Measurements from ENCODE around the gene FGF4. TPM values are rescaled to one million over a fixed set of nuclear protein-coding genes. Genes with fewer than 3 reads are reported as not detected.

Gene FGF4
- total RNA-seq, 1 donor from 2014 or later, result not detected

DNA sequence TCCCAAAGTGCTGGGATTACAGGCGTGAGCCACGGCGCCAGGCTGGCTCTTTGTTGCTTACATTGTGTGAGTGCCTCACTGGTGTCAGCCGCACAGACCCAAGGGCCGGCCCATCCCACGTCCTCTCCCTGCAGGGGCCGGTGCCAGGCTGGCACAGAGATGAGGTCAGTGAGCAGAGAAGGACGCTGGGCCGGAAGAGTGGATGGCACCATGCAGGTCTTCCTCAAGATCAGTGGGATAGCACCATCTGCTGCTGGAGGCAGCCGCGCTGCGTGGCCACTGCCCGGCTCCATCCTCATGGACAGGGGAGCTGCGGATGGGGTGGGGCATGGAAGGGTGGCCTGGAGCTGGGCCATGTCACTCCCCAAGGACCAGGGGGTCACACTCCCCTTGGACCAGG is 22.0 kb upstream of the FGF4 start:
- CTCF ChIA-PET, result no interaction called here
- Mint-ChIP-seq H3K27ac (no peak overlapping the region), H3K9me3 (no peaks in the 10 kb centered on the region), H3K36me3 (ENCODE audit: low read depth) (no peaks in the 10 kb centered on the region), H3K4me1 (no peaks in the 10 kb centered on the region), H3K4me3 (no peak overlapping the region), H3K27me3 (peaks cover 9% of the 10 kb centered on the region)
- ATAC-seq (ENCODE audit: low read depth) (no peak), DNase-seq (no peak)
- intact Hi-C loops (cut with micrococcal nuclease), result no loop called here
- TF ChIP-seq, protein P1, sequence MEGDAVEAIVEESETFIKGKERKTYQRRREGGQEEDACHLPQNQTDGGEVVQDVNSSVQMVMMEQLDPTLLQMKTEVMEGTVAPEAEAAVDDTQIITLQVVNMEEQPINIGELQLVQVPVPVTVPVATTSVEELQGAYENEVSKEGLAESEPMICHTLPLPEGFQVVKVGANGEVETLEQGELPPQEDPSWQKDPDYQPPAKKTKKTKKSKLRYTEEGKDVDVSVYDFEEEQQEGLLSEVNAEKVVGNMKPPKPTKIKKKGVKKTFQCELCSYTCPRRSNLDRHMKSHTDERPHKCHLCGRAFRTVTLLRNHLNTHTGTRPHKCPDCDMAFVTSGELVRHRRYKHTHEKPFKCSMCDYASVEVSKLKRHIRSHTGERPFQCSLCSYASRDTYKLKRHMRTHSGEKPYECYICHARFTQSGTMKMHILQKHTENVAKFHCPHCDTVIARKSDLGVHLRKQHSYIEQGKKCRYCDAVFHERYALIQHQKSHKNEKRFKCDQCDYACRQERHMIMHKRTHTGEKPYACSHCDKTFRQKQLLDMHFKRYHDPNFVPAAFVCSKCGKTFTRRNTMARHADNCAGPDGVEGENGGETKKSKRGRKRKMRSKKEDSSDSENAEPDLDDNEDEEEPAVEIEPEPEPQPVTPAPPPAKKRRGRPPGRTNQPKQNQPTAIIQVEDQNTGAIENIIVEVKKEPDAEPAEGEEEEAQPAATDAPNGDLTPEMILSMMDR (IDR thresholded peaks at IDR 0.05), result no peak
- POLR2A ChIA-PET, result no interaction called here

DNA sequence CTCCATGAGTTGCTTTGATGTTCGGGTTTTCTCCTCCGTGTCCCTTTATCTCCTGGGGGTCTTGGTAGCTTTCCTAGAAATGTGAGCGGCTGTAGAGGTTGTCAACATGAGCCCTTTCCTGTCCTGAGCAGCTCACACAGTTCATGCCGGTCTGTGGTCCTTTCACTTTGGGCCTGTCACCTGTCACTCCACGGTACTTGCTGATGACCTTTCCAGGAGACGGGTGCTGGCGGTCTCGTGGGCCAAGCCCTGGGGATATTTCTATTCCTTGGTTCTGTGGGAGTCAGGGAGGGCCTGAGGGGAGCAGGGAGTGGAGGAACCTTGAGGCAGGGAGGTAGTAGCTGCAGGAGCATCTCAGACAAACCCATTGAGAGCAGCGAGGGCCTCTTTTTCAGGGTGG is 20.9 kb upstream of the FGF4 start:
- H3K36me3 Mint-ChIP-seq (ENCODE audit: low read depth), result no peaks in the 10 kb centered on the region
- DNase-seq (no peak), ATAC-seq (ENCODE audit: low read depth) (no peak)
- H3K27me3 Mint-ChIP-seq, result peaks cover 9% of the 10 kb centered on the region
- TF ChIP-seq, protein P1 (IDR thresholded peaks at IDR 0.05), result no peak
- intact Hi-C loops (cut with micrococcal nuclease), result no loop called here
- no peaks in the 10 kb centered on the region for H3K4me1 Mint-ChIP-seq
- POLR2A ChIA-PET, result no interaction called here
- no peaks in the 10 kb centered on the region for H3K9me3 Mint-ChIP-seq
- no peak overlapping the region for H3K4me3 Mint-ChIP-seq
- H3K27ac Mint-ChIP-seq, result no peak overlapping the region
- CTCF ChIA-PET, result no interaction called here

DNA sequence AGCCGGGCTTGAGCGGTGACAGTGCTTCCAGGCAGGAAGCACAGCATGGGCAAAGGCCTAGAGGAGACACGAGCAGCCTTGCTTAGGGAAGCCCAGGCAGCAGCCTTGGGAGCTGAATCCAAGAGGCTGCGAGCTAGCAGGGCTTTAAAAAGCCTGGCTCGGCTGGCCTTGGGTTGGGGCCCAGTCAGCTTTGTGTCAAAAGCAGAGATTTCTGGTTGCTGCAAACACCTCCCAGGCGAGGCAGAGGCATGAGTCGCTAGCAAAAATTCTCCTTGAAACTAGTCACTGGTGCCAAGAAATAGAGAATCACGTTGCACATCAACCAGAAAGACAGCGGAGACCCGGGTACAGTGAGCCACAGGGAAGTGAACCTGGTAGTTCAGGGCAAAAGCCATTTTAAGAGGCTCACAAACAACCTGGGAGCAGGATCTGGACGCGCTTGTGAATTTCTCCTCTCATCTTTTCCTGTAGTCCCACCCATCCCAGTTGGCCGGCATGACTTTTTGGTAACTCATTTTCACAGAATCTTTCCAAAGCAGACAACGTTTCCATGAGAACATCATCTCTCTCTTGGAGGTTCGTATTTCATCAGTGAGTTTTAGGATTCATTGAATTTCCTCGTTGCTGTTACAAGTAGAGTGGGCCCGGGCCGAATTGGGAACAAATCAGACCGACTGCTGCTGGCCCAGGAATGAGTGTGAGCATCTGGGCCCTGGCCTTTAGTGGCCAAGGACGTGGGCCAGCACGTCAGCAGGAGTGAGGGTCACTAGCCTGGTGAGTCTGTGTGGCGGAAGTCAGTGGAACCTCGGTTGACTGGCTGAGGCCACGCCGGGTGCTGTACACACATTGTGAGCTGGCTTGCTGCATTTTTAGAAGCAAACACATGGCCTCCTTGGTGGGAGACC is 16.4 kb upstream of the FGF4 start:
- CTCF ChIA-PET, result no interaction called here
- ATAC-seq (ENCODE audit: low read depth) (no peak), DNase-seq (no peak)
- Mint-ChIP-seq H3K4me3 (no peak overlapping the region), H3K4me1 (no peaks in the 10 kb centered on the region), H3K27me3 (peaks cover 10% of the 10 kb centered on the region), H3K36me3 (ENCODE audit: low read depth) (no peaks in the 10 kb centered on the region), H3K9me3 (no peaks in the 10 kb centered on the region), H3K27ac (no peak overlapping the region)
- intact Hi-C loops (cut with micrococcal nuclease), result no loop called here
- TF ChIP-seq, protein P1 (IDR thresholded peaks at IDR 0.05), result no peak
- POLR2A ChIA-PET, result no interaction called here

DNA sequence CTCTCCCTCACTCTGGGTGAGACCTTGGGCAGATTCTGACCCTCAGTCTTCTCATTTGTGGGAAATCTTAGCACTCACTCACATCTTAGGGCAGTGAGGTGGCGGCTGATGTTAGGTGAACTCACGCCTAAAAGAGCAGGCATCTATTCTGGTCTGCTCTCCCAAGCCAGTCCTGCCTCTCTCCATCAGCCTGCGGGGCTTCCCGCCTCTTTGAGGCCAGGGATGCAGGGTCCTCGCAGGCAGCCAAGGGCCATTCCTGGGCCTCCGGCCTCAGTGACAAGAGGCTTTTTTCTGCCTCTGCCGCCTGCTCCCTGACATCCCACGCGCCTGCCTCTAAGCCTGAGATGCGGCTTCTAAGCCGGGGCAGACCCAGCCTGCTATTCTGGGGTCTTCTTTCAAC is 13.8 kb upstream of the FGF4 start:
- Mint-ChIP-seq H3K9me3 (no peaks in the 10 kb centered on the region), H3K36me3 (ENCODE audit: low read depth) (no peaks in the 10 kb centered on the region), H3K4me1 (no peaks in the 10 kb centered on the region), H3K27ac (no peak overlapping the region), H3K4me3 (no peak overlapping the region), H3K27me3 (peaks cover 6% of the 10 kb centered on the region)
- TF ChIP-seq, protein P1 (IDR thresholded peaks at IDR 0.05), result no peak
- intact Hi-C loops (cut with micrococcal nuclease), result no loop called here
- DNase-seq (no peak), ATAC-seq (ENCODE audit: low read depth) (no peak)
- POLR2A ChIA-PET, result no interaction called here
- CTCF ChIA-PET, result no interaction called here

DNA sequence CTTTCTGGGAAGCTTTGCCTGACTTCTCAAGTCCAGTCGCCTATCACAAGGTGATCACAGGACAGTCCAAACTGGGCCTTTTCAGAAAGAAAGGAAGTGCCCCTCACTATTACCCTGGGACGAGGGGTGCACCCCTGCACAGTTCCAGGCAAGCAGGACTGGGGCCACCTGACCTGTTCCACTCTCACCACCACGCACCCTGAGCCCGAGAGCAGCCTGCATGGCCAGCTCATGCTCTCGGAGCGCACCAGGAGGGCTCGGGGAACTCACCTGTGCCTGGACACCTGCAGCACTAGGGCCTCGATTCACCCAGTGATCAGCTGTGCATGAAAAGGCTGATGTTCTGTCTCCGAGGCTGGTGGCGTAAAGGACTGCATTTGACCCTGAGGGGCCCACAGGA is 12.8 kb upstream of the FGF4 start:
- no peaks in the 10 kb centered on the region for H3K9me3 Mint-ChIP-seq
- no peak overlapping the region for H3K27ac Mint-ChIP-seq
- no peak for ATAC-seq (ENCODE audit: low read depth)
- no peaks in the 10 kb centered on the region for H3K4me1 Mint-ChIP-seq
- ChIA-PET CTCF (no interaction called here), POLR2A (no interaction called here)
- H3K27me3 Mint-ChIP-seq, result peaks cover 3% of the 10 kb centered on the region
- no peaks in the 10 kb centered on the region for H3K36me3 Mint-ChIP-seq (ENCODE audit: low read depth)
- TF ChIP-seq, protein P1 (IDR thresholded peaks at IDR 0.05), result no peak
- intact Hi-C loops (cut with micrococcal nuclease), result no loop called here
- DNase-seq, result no peak
- no peak overlapping the region for H3K4me3 Mint-ChIP-seq

Measured in activated B cell treated with CpG ODN at 0.5 μM for 24 hours (primary cell).